Activated CD8-positive, alpha-beta memory T cell treated with anti-CD3 and anti-CD28 coated beads for 36 hours (primary cell): ENCODE measurements around the gene ABHD14A. TPM values are rescaled to one million over a fixed set of nuclear protein-coding genes. Genes with fewer than 3 reads are reported as not detected.

Experiments used
- CTCF ChIA-PET: fragments of 350-600 bp; sonication (Branson Sonifier 250); formaldehyde crosslinking; loops from one replicate; lab custom pipeline; 2021; ENCODE audit warnings: antibody characterized with exemption; lab: Charles Lee
- POLR2A ChIA-PET: fragments of 350-600 bp; sonication (Branson Sonifier 250); formaldehyde crosslinking; loops from one replicate; lab custom pipeline; 2021; ENCODE audit warnings: antibody characterized with exemption; lab: Charles Lee
- total RNA-seq, 2 experiments: library from RNA; stranded (reverse); gene quantifications; one replicate each; pipeline ENCODE4 v1.2.3, GENCODE V29; 2021

Gene ABHD14A
- total RNA-seq, 2 experiments from 2014 or later, result 14.4 to 14.5 TPM

DNA sequence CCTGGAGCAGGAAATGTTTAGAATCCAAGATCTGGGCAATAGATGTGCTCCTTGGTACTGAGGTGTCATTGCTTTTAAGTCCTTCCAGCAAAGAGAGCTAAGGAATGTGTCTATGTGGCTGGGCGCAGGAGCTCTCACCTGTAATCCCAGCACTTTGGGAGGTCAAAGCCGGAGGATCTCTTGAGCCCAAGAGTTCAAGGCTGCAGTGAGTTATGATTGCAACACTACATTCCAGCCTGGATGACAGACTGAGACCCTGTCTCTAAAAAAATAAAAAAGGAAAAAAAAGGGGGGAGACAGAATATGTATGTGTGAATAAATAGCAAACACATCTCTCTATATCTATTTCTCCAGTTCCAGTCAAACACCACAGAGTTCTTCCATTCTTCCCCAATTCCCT, 24.0 kb upstream of the ABHD14A start:
- POLR2A ChIA-PET, result no interaction called here
- CTCF ChIA-PET, result interaction anchor here (1.9 kb wide), 1 partner anchor 9 kb away, joined by 5 read pairs; the partner anchor contains the start of genes PARP3 and RRP9

DNA sequence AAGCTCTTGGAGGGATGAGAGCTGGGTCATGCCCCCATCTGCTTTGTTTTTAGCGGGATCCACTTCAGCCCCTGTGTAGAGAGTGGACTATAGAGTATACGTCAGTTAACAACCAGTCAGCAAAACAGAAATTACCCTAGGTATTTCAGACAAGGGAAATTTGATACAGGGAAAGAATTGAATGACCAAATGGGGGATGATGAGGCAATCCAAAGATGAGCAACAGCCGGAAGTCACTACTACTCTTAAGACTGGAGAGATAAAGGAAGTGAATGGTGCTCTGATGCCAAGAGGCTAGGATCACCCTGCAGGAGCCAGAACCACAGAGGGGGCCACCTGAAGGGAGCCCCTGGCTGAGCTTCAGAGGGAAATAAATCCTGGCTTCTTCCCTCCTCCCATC, 21.4 kb upstream of the ABHD14A start:
- POLR2A ChIA-PET, result interaction anchor here (0.7 kb wide), 1 partner anchor 74 kb away, joined by 4 read pairs; no protein-coding TSS in a partner anchor
- CTCF ChIA-PET, result interaction anchor here (1.2 to 2.0 kb wide), 3 partner anchors 10 to 29 kb away, joined by 3 to 6 read pairs (median 5); partner anchors contain the start of gene PARP3

DNA sequence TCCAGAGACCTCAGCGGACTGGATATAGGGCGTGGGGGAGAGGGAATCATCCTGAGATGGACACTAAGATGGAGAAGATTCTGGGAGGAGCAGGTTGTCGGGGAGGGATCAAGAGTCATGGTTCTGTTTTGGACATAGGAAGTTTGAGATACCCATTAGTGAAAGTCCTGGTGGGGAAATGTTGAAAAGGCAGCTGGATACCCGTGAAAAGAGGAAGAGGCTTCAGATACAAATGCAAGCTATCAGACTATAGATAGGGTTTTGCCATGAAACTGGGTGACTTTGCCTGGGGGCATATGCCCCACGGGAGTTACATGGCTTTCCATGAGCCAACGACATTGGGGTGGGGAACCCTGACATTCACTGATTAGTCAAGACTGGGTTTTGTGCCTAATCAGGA, 20.8 kb upstream of the ABHD14A start:
- ChIA-PET CTCF (interaction anchor here (1.2 to 2.0 kb wide), 4 partner anchors 10 to 29 kb away, joined by 3 to 6 read pairs (median 4); partner anchors contain the start of gene PARP3), POLR2A (no interaction called here)

DNA sequence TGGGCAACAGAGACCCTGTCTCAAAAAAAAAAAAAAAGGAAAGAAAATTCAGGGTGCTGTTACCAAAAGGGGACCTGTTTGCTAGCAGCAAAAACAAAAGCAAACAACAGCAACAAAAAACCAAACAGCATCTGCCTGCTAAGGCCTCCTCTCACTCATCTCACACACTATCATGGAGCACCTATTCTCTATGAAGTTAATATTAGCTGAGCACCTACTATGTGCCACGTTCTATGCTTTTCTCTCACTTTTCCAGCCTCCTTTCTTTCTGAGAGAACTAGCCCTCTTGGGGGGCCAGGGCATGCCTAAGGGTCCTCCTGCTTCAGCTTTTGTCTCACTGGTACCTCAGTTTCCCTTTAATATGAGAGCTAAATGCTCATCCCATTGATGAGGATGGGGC, 20.2 kb upstream of the ABHD14A start:
- CTCF ChIA-PET, result interaction anchor here (0.8 to 2.0 kb wide), 5 partner anchors 9 to 28 kb away, joined by 3 to 6 read pairs (median 3); partner anchors contain the start of gene ABHD14A
- POLR2A ChIA-PET, result no interaction called here

DNA sequence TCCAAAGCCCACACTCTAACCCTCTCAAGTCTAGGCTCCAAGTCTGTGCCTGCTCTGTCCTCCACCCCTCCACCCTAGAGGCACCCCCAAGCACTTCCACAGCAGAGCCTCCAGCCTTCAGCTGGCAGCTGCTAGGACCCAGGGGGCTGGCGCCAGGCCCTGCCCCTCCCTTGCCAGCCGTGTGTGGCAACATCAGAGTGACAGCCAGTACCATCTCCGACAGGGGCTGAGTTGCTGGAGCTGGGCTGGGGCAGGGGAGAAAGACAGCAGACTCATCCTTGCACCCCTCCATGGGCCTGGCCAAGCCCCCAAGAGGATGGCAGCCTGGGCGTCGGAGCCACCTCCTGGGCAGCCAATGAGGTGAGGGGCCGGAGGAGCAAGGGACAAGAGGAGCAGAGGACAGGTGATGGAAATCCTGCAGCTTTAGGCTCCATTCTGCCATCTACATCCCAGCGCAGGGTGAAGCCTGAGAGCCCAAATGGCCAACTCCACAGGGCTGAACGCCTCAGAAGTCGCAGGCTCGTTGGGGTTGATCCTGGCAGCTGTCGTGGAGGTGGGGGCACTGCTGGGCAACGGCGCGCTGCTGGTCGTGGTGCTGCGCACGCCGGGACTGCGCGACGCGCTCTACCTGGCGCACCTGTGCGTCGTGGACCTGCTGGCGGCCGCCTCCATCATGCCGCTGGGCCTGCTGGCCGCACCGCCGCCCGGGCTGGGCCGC, 19.5 kb upstream of the ABHD14A start, which contains the start of gene GPR62:
TSS of gene GPR62 (plus strand) at position 207 of the 718 bp plus-strand sequence. CDS start at position 479, 272 bp downstream.
- POLR2A ChIA-PET, result interaction anchor here (0.5 kb wide), 1 partner anchor 40 kb away, joined by 3 read pairs; the partner anchor contains the start of gene RPL29
- CTCF ChIA-PET, result interaction anchor here (0.6 to 2.0 kb wide), 5 partner anchors 8 to 464 kb away, joined by 3 to 6 read pairs (median 3); partner anchors contain the start of gene ABHD14A

DNA sequence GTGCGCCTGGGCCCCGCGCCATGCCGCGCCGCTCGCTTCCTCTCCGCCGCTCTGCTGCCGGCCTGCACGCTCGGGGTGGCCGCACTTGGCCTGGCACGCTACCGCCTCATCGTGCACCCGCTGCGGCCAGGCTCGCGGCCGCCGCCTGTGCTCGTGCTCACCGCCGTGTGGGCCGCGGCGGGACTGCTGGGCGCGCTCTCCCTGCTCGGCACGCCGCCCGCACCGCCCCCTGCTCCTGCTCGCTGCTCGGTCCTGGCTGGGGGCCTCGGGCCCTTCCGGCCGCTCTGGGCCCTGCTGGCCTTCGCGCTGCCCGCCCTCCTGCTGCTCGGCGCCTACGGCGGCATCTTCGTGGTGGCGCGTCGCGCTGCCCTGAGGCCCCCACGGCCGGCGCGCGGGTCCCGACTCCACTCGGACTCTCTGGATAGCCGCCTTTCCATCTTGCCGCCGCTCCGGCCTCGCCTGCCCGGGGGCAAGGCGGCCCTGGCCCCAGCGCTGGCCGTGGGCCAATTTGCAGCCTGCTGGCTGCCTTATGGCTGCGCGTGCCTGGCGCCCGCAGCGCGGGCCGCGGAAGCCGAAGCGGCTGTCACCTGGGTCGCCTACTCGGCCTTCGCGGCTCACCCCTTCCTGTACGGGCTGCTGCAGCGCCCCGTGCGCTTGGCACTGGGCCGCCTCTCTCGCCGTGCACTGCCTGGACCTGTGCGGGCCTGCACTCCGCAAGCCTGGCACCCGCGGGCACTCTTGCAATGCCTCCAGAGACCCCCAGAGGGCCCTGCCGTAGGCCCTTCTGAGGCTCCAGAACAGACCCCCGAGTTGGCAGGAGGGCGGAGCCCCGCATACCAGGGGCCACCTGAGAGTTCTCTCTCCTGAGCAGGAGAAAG, 18.7 kb upstream of the ABHD14A start:
- ChIA-PET CTCF (interaction anchor here (0.6 kb wide), 1 partner anchor 18 kb away, joined by 3 read pairs; the partner anchor contains the start of gene ABHD14B), POLR2A (no interaction called here)

DNA sequence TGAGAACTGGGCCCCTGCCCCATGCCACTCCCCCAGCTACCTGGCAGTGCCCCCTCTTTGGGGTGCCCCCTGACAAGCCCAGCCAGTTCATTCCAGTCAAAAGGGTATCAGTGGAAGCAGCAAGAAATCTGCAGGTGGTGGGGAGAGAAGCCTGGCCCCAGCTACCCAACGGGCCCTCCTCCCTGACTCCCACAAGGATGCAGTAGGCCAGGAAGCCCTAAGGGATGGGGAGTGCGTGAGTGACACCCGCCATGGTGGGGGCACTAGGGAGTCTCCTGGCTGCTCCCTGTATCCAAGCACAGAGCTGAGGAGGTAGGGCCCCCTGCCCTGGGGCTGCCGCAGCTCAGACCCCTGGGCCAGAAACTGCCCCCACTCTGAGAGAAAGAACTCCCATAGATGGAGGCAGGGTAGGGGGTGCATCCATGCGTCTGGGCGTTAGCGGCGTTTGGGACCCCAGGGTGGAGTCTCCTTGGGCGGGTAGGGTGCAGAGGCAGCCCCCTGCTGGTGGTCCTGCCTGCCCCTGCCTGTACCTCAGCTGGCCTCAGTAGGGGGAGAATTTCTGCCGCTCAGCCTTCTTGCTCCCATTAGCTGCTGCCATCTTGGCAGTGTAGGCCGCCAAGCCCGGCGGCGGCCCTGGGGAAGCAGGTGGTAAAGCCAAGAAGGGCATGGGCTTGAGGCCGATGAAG, 17.2 kb upstream of the ABHD14A start:
- ChIA-PET POLR2A (interaction anchor here (0.7 kb wide), 1 partner anchor 23 kb away, joined by 3 read pairs; no protein-coding TSS in a partner anchor), CTCF (interaction anchor here (0.6 to 1.2 kb wide), 3 partner anchors 9 to 16 kb away, joined by 3 to 5 read pairs (median 3); partner anchors contain the start of gene RRP9)

DNA sequence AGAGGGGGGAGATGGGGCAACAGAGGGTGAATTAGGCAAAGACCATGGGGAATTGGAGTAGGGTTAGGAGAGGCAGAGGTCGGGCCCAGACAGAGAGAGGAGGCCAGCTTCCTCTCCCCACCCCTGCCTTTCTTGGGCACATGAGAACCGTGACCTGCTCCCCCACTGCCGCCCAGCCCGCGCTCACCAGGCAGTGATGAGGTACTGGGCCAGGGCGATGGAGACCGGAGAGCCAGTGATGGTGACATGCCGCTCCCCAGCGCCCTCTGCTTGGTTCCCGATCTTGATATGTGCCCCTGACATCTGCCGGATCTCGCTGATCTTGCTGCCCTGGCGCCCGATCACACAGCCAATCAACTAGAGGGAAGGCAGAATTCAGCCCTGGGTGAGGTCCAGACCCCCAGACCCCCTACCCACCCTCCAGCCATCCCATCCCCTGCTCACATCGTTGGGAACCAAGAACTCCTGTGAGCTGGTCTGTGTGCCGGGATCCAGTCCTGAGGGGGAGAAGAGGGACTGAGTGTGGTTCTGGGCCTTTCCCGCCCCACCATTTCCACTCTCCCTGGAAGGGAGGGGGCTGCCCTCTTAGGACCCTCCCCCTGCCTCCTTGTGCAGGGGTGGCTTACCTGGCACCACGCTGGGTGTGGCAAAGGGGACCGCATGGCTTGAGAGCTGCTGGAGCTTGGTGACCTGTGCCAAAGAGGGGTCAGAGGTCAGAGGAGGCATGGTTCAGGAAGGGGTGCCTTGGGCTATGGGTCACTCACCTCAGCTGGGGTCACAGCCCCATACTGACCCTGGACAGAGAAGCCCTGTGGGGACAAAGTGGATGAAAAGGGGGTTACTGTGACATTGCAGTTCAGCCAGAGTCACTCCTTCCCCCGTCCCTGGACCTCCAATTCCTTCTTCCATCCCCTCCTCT, 16.0 kb upstream of the ABHD14A start:
- ChIA-PET POLR2A (interaction anchor here (0.6 kb wide), 1 partner anchor 1975 kb away, joined by 4 read pairs; no protein-coding TSS in a partner anchor), CTCF (interaction anchor here (1.2 kb wide), 1 partner anchor 11 kb away, joined by 3 read pairs; no protein-coding TSS in a partner anchor)

DNA sequence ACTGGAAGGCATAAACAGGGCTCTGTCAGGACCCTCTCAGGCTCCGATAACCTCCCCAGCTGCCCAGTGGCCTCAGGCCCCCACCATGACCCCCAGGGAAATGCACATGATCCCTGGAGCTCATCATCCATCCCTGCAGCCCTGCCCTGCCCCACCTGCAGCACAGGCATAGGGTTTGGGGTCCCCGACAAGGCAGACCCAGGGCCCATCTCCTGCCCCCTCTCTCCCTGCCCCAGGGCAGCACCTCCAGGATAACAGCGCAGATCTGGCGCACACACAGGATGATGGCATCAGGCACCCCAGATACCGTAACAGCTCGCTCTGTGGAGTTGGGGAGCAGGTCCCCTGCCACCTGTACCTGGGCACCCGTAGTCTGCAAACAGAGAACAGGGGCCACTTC, 15.2 kb upstream of the ABHD14A start:
- CTCF ChIA-PET, result no interaction called here
- POLR2A ChIA-PET, result no interaction called here

DNA sequence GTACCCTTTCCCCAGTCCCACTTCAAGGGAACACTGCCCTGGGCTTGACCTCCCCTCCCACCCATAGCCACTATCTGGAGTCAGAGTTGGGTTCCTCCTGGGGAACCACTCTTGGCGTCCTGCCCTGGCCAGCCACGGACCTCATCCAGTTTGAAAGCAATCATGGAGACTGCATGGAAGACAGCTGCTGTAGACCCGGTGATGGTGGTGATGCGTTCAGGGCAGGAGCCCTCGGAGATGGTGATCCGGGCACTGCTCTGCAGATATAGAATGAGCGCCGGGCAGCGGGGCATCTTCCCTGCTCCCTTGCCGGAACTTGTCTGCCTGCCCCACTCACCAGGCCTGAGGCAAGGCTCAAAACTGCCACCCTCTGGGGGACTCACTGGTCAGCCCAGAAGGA, 14.5 kb upstream of the ABHD14A start:
- ChIA-PET POLR2A (no interaction called here), CTCF (no interaction called here)

DNA sequence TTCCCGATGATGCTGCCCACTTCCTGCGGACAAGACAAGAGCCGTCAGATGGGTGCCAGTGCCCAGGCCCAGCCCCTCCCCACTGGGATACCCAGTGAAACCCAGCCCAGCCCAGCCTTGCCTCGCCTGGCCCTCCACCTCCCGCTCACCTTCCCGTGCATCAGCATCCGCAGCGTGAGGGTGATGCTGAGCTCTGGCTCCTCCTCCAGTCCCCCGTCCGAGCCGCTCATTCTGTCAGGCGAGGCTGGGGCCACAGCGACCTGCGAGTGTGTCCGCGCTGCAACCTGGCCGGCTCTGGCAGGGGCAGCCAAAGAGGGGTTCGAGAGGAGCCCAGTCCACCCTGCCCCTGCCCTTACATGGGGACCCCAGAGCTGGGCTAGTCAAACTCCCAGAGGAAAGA, 13.9 kb upstream of the ABHD14A start:
- CTCF ChIA-PET, result interaction anchor here (1.8 kb wide), 1 partner anchor 12 kb away, joined by 7 read pairs; the partner anchor contains the start of gene ABHD14B
- POLR2A ChIA-PET, result no interaction called here

DNA sequence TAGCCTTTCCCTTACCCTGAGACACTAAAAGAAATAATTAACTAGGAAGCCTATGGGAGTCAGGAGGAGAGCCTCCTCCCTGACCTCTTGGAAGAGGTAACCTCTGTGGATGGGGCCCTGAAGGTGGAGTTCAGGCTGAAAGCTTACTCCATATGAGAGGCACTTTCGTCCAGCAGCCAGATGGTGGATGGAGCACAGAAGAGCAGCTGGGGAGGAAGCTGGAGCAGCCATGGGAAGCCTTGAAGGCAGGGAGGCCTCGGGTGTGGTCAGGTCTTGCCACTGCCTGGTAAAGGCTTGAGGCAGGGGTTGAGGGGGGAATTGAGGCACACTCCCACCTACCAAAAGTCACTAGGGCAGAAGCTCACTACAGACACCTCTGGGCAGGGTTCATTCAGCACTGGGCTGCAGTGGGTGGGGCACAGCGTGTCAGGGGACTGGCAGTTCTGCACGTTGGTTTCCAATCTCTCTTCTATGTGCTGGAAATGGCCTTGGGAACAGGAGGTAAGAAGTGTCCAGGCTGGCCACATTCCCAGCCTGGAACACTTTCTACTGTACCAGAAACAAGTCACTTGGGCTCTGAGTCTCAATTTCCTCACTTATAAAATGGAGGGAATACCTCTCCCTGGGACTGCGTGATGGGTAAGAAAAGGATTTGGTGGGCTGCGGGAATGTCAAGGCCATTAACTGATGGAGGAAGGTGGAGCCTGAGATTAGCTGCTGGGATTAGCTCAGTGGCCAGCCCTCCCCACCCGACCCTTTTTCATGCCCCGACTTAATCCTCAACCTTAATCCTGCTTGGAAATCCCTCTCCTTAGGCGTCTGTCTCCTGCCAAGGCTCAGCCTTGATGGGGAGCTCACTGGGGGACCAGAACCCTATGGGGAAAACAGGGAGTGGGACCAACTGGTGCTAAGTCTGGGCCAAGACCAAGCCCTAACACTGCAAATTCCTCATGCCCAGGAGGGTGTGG, 13.0 kb upstream of the ABHD14A start:
- CTCF ChIA-PET, result interaction anchor here (1.8 kb wide), 1 partner anchor 12 kb away, joined by 7 read pairs; the partner anchor contains the start of gene ABHD14B

DNA sequence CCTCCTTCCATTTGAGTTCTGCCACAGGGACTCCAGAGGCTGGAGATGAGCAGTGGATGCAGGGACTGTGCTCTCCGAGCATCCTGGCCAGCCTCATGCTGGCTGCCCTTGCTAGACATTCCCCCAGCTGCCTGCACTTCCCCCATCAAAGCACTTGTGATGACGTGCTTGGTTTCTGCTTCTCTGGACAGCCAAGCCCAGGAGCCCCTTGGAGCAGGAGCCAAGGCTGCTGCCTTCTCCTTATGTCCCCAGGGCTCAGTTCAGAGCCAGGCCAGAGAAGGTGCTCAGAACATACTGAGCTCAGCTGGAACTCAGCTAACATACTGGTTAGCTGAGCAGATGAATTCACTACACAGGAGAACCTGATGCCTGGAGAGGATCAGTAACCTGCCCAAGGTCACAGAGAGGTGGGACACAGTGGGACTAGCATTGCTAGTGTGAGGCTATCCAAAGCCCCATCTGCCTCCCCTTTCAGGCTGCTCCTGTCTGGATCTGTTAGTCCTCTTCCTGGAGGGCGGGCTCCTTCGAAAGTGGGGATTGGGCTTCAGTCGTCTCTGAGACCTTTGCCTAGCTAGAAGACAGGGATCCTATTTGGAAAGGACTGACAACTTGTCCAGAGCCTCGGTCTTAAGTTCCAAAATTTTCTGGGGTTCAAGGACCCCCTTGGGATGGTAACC, 11.9 kb upstream of the ABHD14A start:
- ChIA-PET CTCF (interaction anchor here (0.7 to 3.7 kb wide), 5 partner anchors 9 to 32 kb away, joined by 3 to 17 read pairs (median 3); partner anchors contain the start of genes ABHD14A, ABHD14B, GPR62 and RPL29), POLR2A (no interaction called here)

More for the DNA sequence above, 13.0 kb upstream of the ABHD14A start:
- POLR2A ChIA-PET, result no interaction called here

DNA sequence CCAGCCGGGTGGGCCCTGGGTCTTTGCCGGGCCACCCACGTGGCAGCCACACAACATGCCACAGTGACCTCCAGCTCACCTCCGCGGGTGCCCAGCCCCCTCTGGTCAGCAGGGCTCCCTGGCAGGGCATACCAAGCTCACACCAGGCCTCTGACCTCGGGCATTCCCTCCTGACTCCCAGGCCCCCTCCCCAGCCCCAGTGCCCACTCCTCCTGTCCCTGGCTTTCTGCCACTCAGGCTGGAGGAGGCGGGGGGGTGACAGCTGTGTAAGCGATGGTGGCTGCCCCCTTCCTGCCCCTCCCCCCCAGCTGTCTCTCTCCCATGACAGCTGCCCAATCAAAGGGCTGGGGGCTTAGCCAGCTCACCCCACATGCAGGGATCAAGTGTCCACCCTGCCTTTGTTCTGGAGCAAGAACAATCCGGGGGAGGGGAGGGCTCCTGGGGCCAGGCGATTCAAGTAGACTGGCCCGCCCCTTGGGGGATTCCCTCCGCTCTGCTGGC, 10.9 kb upstream of the ABHD14A start:
- ChIA-PET POLR2A (no interaction called here), CTCF (interaction anchor here (1.4 to 4.4 kb wide), 4 partner anchors 10 to 31 kb away, joined by 3 to 17 read pairs (median 10); partner anchors contain the start of genes ABHD14A, ABHD14B, GPR62 and PARP3)

DNA sequence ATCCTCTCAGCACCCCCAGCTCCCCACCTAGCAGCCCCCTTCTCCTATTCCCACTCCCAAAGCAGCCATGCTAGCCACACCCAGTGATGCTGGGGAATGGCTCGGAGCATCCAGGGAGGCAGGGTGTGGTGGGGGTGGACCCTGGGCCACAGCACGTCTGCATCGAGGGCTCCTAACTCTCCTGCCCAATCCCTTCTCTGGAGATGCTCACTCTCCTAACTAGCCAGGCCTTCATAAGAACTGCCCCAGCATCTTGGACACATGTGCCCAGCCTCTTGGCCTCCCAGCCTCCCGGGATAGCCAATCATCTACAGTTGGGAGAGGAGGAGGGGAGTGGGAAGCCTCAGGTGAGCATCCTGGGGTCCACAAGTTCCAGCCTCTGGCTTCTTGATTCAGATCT, 10.3 kb upstream of the ABHD14A start:
- CTCF ChIA-PET, result interaction anchor here (0.6 to 4.4 kb wide), 5 partner anchors 9 to 31 kb away, joined by 3 to 17 read pairs (median 6); partner anchors contain the start of genes ABHD14A, ABHD14B, GPR62 and PARP3
- POLR2A ChIA-PET, result no interaction called here
